Heart left ventricle (tissue), 16 donors: Measurements from ENCODE around the gene DDX10. TPM values are rescaled to one million over a fixed set of nuclear protein-coding genes. Genes with fewer than 3 reads are reported as not detected.

ENCODE experiments used
- ATAC-seq, 4 donors: fragments of 200-7000 bp; cut with Tn5 transposase; one replicate each; pipeline ENCODE4 v1.9.1; 2020 to 2022; ENCODE audit warnings: moderate library complexity in 4 of 4, mild to moderate bottlenecking in 3 of 4, moderate number of reproducible peaks in 1 of 4
- DNase-seq, 5 donors: peaks; one replicate each; pipeline ENCODE4 v3.0.0-alpha.2; 2020
- H3K27ac ChIP-seq, 12 donors: fragments of 200-600 bp; sonication (generic) in 4 of 12; one replicate each; pipeline versions ENCODE4 v1.5.0 to v1.8.0; 2016 to 2022; ENCODE audit warnings: mild to moderate bottlenecking in 2 of 12
- H3K27me3 ChIP-seq, 9 donors: fragments of 200-600 bp; sonication (generic) in 2 of 9; one replicate each; pipeline versions ENCODE4 v1.5.1 to v1.8.0; 2016 to 2022; ENCODE audit warnings: mild to moderate bottlenecking in 3 of 9
- H3K36me3 ChIP-seq, 9 donors: fragments of 200-600 bp; sonication (generic) in 2 of 9; one replicate each; pipeline versions ENCODE4 v1.5.0 to v1.8.0; 2018 to 2022; ENCODE audit warnings: mild to moderate bottlenecking in 2 of 9
- H3K4me1 ChIP-seq, 12 donors: fragments of 200-600 bp; sonication (generic) in 4 of 12; one replicate each; pipeline versions ENCODE4 v1.5.0 to v1.8.0; 2016 to 2022; ENCODE audit warnings: mild to moderate bottlenecking in 3 of 12
- H3K4me3 ChIP-seq, 12 donors: fragments of 200-600 bp; sonication (generic) in 4 of 12; one replicate each; pipeline versions ENCODE4 v1.5.0 to v1.8.0; 2017 to 2022; ENCODE audit warnings: mild to moderate bottlenecking in 9 of 12, moderate library complexity in 4 of 12
- H3K9me3 ChIP-seq, 12 donors: fragments of 200-600 bp; sonication (generic) in 4 of 12; one replicate each; pipeline versions ENCODE4 v1.5.0 to v1.8.0; 2016 to 2022; ENCODE audit warnings: mild to moderate bottlenecking in 1 of 12
- POLR2A ChIP-seq, 2 donors: fragments of 450-650 bp; IDR thresholded peaks; one replicate each; pipeline ENCODE4 v1.6.1; 2017; ENCODE audit warnings: antibody characterized with exemption in 2 of 2, mild to moderate bottlenecking in 2 of 2, moderate library complexity in 2 of 2
- WGBS, 4 donors: extraction: QIAGEN DNeasy Blood & Tissue Kit in 2 of 4; methylation state at CpG; one replicate each; pipeline versions ENCODE4 v1.1.5 to v1.1.7; 2013 to 2018; 5-methylcytosine and 5-hydroxymethylcytosine counted together
- intact Hi-C, 10 donors: fragments of 100-400 bp; cut with DNase I; formaldehyde crosslinking; loops; one replicate each; pipeline versions ENCODE4 v1.11.1 to v1.14.2; 2022
- polyA plus RNA-seq, 2 donors: library from polyadenylated mRNA; stranded (reverse); fragments of 200-250 nt; gene quantifications; one replicate each; pipeline ENCODE4 v1.2.3, GENCODE V29; 2013
- total RNA-seq, 9 donors: library from RNA; depleted of rRNA in 2 of 9; stranded (reverse); fragments of >200 nt in 2 of 9; fragmentation: NEBNext Ultra II Directional in 3 of 9; extraction: Animal tissue kit (Norgen Biotek cat#: 25700) in 3 of 9; gene quantifications; one replicate each; pipeline versions ENCODE4 v1.1.0 to v1.2.4, GENCODE V29; 2016 to 2023
- TF ChIP-seq, protein P1 (sequence below), 12 donors: fragments of 200-600 bp; sonication (generic) in 4 of 12; IDR thresholded peaks; one replicate each; pipeline versions ENCODE4 v1.5.0 to v1.8.0; 2018 to 2022; ENCODE audit warnings: antibody characterized with exemption in 12 of 12, mild to moderate bottlenecking in 5 of 12
- donor health status: ischemic (EF 13 %, LVEDD 7.1; RV severe dilation, severe dysfunction).
- donor health status: healthy with polysubstance abuse.
- donor health status: DM: no; HTN: yes; CAD: no.
- donor health status: DM: no; HTN: no; CAD: no.
- donor health status: ischemic (EF 25% LVEDD 6.9; RV normal size, moderate dysfunction).
- donor health status: ischemic (EF 25% LVEDD 5.7; RV mildly dilated, moderate dysfunction).
- donor health status: healthy.
- donor health status: DM: yes; HTN: yes; CAD: no.
- donor health status: ischemic (EF 35%, LVEDD 5.7; RV mildly dilated, moderate dysfunction).
- donor health status: nonischemic (EF 11% LVEDD 7.7; RV severe dilation, severe dysfunction).
- donor health status: DM: yes; HTN: yes; CAD: no.
- donor health status: PGD.
- donor health status: ischemic (EF 29% LVEDD 5.4; RV normal size, mild dysfunction).
- donor health status: nonischemic (EF 23%, LVEDD 6.1; RV moderate dilation, normal function).

DDX10 gene
- total and polyA plus RNA-seq, 11 donors = 8.3 to 17.2 (median 12.1) TPM

GRCh38 chr11:108620958-108621772 lies 43.7 kb upstream of the DDX10 start:
- Histone ChIP-seq H3K9me3 (no peaks in the 10 kb centered on the region), H3K27ac (no peak overlapping the region), H3K4me3 (no peak overlapping the region), H3K36me3 (no peaks in the 10 kb centered on the region), H3K4me1 (no peaks in the 10 kb centered on the region), H3K27me3 (peaks cover 0 to 3% (median 0%) of the 10 kb centered on the region in 9 donors)
- no peak for TF ChIP-seq POLR2A (IDR thresholded peaks at IDR 0.05)
- TF ChIP-seq, protein P1, sequence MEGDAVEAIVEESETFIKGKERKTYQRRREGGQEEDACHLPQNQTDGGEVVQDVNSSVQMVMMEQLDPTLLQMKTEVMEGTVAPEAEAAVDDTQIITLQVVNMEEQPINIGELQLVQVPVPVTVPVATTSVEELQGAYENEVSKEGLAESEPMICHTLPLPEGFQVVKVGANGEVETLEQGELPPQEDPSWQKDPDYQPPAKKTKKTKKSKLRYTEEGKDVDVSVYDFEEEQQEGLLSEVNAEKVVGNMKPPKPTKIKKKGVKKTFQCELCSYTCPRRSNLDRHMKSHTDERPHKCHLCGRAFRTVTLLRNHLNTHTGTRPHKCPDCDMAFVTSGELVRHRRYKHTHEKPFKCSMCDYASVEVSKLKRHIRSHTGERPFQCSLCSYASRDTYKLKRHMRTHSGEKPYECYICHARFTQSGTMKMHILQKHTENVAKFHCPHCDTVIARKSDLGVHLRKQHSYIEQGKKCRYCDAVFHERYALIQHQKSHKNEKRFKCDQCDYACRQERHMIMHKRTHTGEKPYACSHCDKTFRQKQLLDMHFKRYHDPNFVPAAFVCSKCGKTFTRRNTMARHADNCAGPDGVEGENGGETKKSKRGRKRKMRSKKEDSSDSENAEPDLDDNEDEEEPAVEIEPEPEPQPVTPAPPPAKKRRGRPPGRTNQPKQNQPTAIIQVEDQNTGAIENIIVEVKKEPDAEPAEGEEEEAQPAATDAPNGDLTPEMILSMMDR (IDR thresholded peaks at IDR 0.05) = no peak
- WGBS, 4 donors = 78 to 84% (median 79%) methylated on average over 2 of the region's 2 CpGs
- no peak for ATAC-seq
- no peak for DNase-seq
- intact Hi-C loops = no loop called here

DNA sequence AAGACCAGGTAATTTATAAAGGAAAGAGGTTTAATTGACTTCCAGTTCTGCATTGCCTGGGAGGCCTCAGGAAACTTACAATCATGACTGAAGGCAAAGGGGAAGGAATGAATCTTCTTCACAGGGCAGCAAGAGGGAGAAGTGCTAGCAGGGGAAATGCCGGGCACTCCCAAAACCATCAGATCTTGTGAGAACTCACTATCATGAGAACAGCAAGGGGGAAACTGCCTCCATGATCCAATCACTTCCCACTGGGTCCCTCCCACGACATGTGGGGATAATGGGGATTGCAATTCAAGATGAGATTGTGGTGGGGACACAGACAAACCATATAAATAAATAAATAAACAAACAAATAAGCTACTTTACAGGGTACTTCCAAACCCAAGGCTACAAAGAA lies 42.5 kb upstream of the DDX10 start:
- WGBS, 4 donors = 45 to 53% (median 50%) methylated on average over 2 of the region's 2 CpGs
- Histone ChIP-seq H3K4me3 (no peak overlapping the region), H3K9me3 (no peaks in the 10 kb centered on the region), H3K27me3 (peaks cover 0 to 3% (median 0%) of the 10 kb centered on the region in 9 donors), H3K27ac (no peak overlapping the region), H3K36me3 (no peaks in the 10 kb centered on the region), H3K4me1 (no peaks in the 10 kb centered on the region)
- intact Hi-C loops = no loop called here
- TF ChIP-seq, protein P1 (IDR thresholded peaks at IDR 0.05) = no peak
- TF ChIP-seq POLR2A (IDR thresholded peaks at IDR 0.05) = no peak
- DNase-seq = no peak
- no peak for ATAC-seq

- TF ChIP-seq POLR2A (IDR thresholded peaks at IDR 0.05) = no peak
- TF ChIP-seq, protein P1 (IDR thresholded peaks at IDR 0.05) = no peak
- intact Hi-C loops = no loop called here
- WGBS, 4 donors = 63 to 69% (median 67%) methylated on average over 5 of the region's 5 CpGs
- Histone ChIP-seq H3K9me3 (peaks cover 0 to 6% (median 0%) of the 10 kb centered on the region in 12 donors), H3K36me3 (no peaks in the 10 kb centered on the region), H3K4me3 (no peak overlapping the region), H3K27ac (no peak overlapping the region), H3K27me3 (no peaks in the 10 kb centered on the region), H3K4me1 (no peaks in the 10 kb centered on the region)
- DNase-seq (no peak), ATAC-seq (no peak)
Observed at GRCh38 chr11:108624196-108624925, 40.5 kb upstream of the DDX10 start.

GRCh38 chr11:108628326-108628725 lies 36.5 kb upstream of the DDX10 start:
- Histone ChIP-seq H3K36me3 (no peaks in the 10 kb centered on the region), H3K27ac (no peak overlapping the region), H3K4me1 (no peaks in the 10 kb centered on the region), H3K4me3 (no peak overlapping the region), H3K27me3 (no peaks in the 10 kb centered on the region), H3K9me3 (peaks cover 0 to 6% (median 0%) of the 10 kb centered on the region in 12 donors)
- ATAC-seq (no peak), DNase-seq (no peak)
- intact Hi-C loops = no loop called here
- TF ChIP-seq POLR2A (IDR thresholded peaks at IDR 0.05) = no peak
- TF ChIP-seq, protein P1 (IDR thresholded peaks at IDR 0.05) = no peak
- WGBS, 4 donors = 92 to 95% (median 94%) methylated on average over 7 to 10 of the region's 10 CpGs
